Measurements from ENCODE around the gene SLC38A2.

GRCh38 chr12:46358791-46359666, 13.5 kb downstream of the SLC38A2 start:
- TF ChIP-seq CTCF (IDR thresholded peaks at IDR 0.05), result no peak
- no peak for TF ChIP-seq ZFX (IDR thresholded peaks at IDR 0.05; ENCODE audit: borderline replicate concordance)
